GM23248 (cell line): ENCODE measurements around the gene SLC15A4. TPM values are rescaled to one million over a fixed set of nuclear protein-coding genes. Genes with fewer than 3 reads are reported as not detected.
"Not testable (repeated sequence)": the region's sequence is repeated elsewhere in the genome, so short reads cannot be mapped to it uniquely, and the experiment has no call there.

Experiments used
- DNase-seq: peaks from one replicate; pipeline ENCODE4 v3.0.0-alpha.2; 2015
- H2AFZ ChIP-seq: fragments of 200-600 bp; sonication (generic); 2 replicates; pipeline ENCODE4 v1.6.1; 2016; ENCODE audit warnings: antibody characterized with exemption
- H3F3A ChIP-seq: fragments of 200-600 bp; sonication (generic); 2 replicates; pipeline ENCODE4 v1.6.1; 2016; ENCODE audit warnings: mild to moderate bottlenecking, antibody characterized with exemption, mixed run types; ENCODE audit not compliant: insufficient read depth
- H3K27ac ChIP-seq: fragments of 200-600 bp; sonication (generic); 2 replicates; pipeline ENCODE4 v1.5.1; 2016; ENCODE audit warnings: mild to moderate bottlenecking
- H3K27me3 ChIP-seq: fragments of 200-600 bp; sonication (generic); replicated peaks from 2 replicates; pipeline ENCODE4 v1.6.1; 2016; ENCODE audit warnings: mild to moderate bottlenecking; ENCODE audit not compliant: insufficient read depth
- H3K36me3 ChIP-seq: fragments of 200-600 bp; sonication (generic); 2 replicates; pipeline ENCODE4 v1.6.1; 2016; ENCODE audit warnings: low read depth, mild to moderate bottlenecking
- H3K4me1 ChIP-seq: fragments of 200-600 bp; sonication (generic); 2 replicates; pipeline ENCODE4 v1.6.1; 2016; ENCODE audit warnings: mild to moderate bottlenecking; ENCODE audit not compliant: insufficient read depth
- H3K4me2 ChIP-seq: fragments of 200-600 bp; sonication (generic); one replicate; pipeline ENCODE4 v1.6.1; 2016; ENCODE audit warnings: mild to moderate bottlenecking; ENCODE audit not compliant: unreplicated experiment
- H3K4me3 ChIP-seq: fragments of 200-600 bp; sonication (generic); 2 replicates; pipeline ENCODE4 v1.5.1; 2016; ENCODE audit warnings: mild to moderate bottlenecking
- H3K79me2 ChIP-seq: fragments of 200-600 bp; sonication (generic); 2 replicates; pipeline ENCODE4 v1.6.1; 2016; ENCODE audit warnings: mild to moderate bottlenecking; ENCODE audit not compliant: insufficient read depth
- H3K9ac ChIP-seq: fragments of 200-600 bp; sonication (generic); 2 replicates; pipeline ENCODE4 v1.6.1; 2016; ENCODE audit warnings: mild to moderate bottlenecking
- H3K9me2 ChIP-seq: fragments of 200-600 bp; sonication (generic); 2 replicates; pipeline ENCODE4 v1.6.1; 2016; ENCODE audit warnings: mixed run types, mild to moderate bottlenecking, moderate library complexity; ENCODE audit not compliant: insufficient read depth
- H3K9me3 ChIP-seq: fragments of 200-600 bp; sonication (generic); one replicate; pipeline ENCODE4 v1.6.1; 2017; ENCODE audit warnings: low read depth
- H4K20me1 ChIP-seq: fragments of 200-600 bp; sonication (generic); 2 replicates; pipeline ENCODE4 v1.6.0; 2016; ENCODE audit not compliant: insufficient read depth
- EZH2 ChIP-seq: fragments of 200-600 bp; sonication (generic); IDR thresholded peaks from 2 replicates; pipeline ENCODE4 v1.6.1; 2018; ENCODE audit warnings: antibody characterized with exemption, mild to moderate bottlenecking; ENCODE audit not compliant: insufficient read depth, poor library complexity, severe bottlenecking
- EZH2phosphoT487 ChIP-seq: fragments of 200-600 bp; sonication (generic); IDR thresholded peaks from 2 replicates; pipeline ENCODE4 v1.6.1; 2018; ENCODE audit warnings: antibody characterized with exemption, moderate library complexity, mild to moderate bottlenecking, low read depth; ENCODE audit not compliant: insufficient read depth
- WGBS, 2 experiments: methylation state at CpG; one replicate each; pipeline ENCODE4 v1.1.6; 2015 to 2017; ENCODE audit warnings: low lambda C conversion rate in 2 of 2, low coverage in 1 of 2; ENCODE audit errors: missing lambda C conversion rate in 2 of 2; 5-methylcytosine and 5-hydroxymethylcytosine counted together
- in situ Hi-C: fragments of 300-500 bp; cut with MboI; formaldehyde crosslinking; loops from 2 replicates; pipeline ENCODE4 v1.15.0; 2020
- polyA plus RNA-seq: library from polyadenylated mRNA; unstranded; fragments of >200 nt; fragmentation: Nextera tagmentation; extraction: Ambion mirVana; gene quantifications from 2 replicates; pipeline ENCODE4 v1.2.1, GENCODE V29; 2016
- total RNA-seq: library from RNA; depleted of rRNA; stranded (reverse); fragments of >200 nt; shearing (Covaris generic); gene quantifications from 2 replicates; pipeline ENCODE4 v1.2.3, GENCODE V29; 2014

Gene SLC15A4
- total and polyA plus RNA-seq, 2 experiments from 2014 or later = 5.7 to 50.3 TPM

DNA sequence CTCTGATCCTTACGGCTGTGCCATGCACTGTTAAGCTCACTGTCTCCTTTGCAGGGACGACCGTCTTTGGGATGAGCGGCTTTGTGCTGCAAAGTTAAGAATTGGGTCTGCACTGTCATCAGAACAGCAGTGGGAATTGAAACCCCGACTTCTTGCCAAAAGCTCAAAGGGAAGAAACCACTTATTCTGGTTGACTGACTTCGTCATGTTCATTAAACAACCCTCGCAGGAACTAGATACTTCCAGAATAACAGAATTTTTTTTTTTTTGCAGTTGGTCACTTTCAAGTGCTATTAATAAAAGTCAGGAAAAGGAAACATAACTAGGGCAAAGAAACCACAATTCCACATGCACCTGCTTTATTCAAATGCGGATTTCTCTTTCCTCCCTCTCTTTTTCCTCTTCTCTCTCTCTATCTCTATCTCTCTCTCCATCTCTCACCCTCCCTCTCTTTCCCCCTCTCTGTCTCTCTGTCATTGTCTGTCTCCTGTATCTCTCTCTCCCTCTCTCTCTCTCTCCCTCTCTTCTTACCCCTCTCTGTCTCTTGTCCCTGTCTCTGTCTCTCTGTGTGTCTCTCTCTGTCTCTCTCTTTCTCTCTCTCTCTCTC is 17.2 kb upstream of the SLC15A4 start:
- Histone ChIP-seq H3K9me3 (no peaks in the 10 kb centered on the region), H4K20me1 (no peaks in the 10 kb centered on the region), H2AFZ (no peak overlapping the region), H3F3A (no peaks in the 10 kb centered on the region), H3K4me2 (no peak overlapping the region), H3K4me1 (no peaks in the 10 kb centered on the region), H3K27ac (no peak overlapping the region), H3K27me3 (no peaks in the 10 kb centered on the region), H3K9ac (no peak overlapping the region), H3K79me2 (no peaks in the 10 kb centered on the region), H3K4me3 (no peak overlapping the region), H3K9me2 (no peaks in the 10 kb centered on the region), H3K36me3 (no peaks in the 10 kb centered on the region)
- no peak for TF ChIP-seq EZH2
- TF ChIP-seq EZH2phosphoT487 = no peak
- in situ Hi-C loops = no loop called here
- DNase-seq = no peak
- WGBS, 2 experiments = 15 to 25% methylated on average over 8 of the region's 8 CpGs

GRCh38 chr12:128839885-128840284 is 16.1 kb upstream of the SLC15A4 start:
- H3K4me1 ChIP-seq, H3F3A ChIP-seq, H3K4me3 ChIP-seq, H3K79me2 ChIP-seq, in situ Hi-C loops, H3K27me3 ChIP-seq, H3K4me2 ChIP-seq, H3K36me3 ChIP-seq, H3K9me2 ChIP-seq, H3K9me3 ChIP-seq, H2AFZ ChIP-seq, DNase-seq, H3K9ac ChIP-seq, H3K27ac ChIP-seq, H4K20me1 ChIP-seq: not testable (repeated sequence)
- 42 to 51% methylated on average over 12 of the region's 12 CpGs for WGBS, 2 experiments

GRCh38 chr12:128833418-128833817 is 9.7 kb upstream of the SLC15A4 start:
- Histone ChIP-seq H2AFZ (no peak overlapping the region), H3K36me3 (no peaks in the 10 kb centered on the region), H4K20me1 (no peaks in the 10 kb centered on the region), H3K27me3 (no peaks in the 10 kb centered on the region), H3K4me3 (no peak overlapping the region), H3K4me2 (no peak overlapping the region), H3K27ac (no peak overlapping the region), H3K4me1 (no peaks in the 10 kb centered on the region), H3F3A (no peaks in the 10 kb centered on the region), H3K9ac (no peak overlapping the region), H3K79me2 (no peaks in the 10 kb centered on the region), H3K9me2 (no peaks in the 10 kb centered on the region), H3K9me3 (no peaks in the 10 kb centered on the region)
- DNase-seq = no peak
- WGBS, 2 experiments = 80 to 86% methylated on average over 10 of the region's 10 CpGs
- in situ Hi-C loops = no loop called here
- TF ChIP-seq EZH2phosphoT487 = no peak
- no peak for TF ChIP-seq EZH2

- H3K9ac ChIP-seq = no peak overlapping the region
- H3K9me2 ChIP-seq = no peaks in the 10 kb centered on the region
- no peak overlapping the region for H3K27ac ChIP-seq
- no peaks in the 10 kb centered on the region for H3K36me3 ChIP-seq
- no peak overlapping the region for H3K4me3 ChIP-seq
- no peaks in the 10 kb centered on the region for H3K4me1 ChIP-seq
- in situ Hi-C loops = no loop called here
- no peak overlapping the region for H3K4me2 ChIP-seq
- TF ChIP-seq EZH2 (no peak), EZH2phosphoT487 (no peak)
- WGBS, 2 experiments = 78 to 79% methylated on average over 7 of the region's 7 CpGs
- H2AFZ ChIP-seq = no peak overlapping the region
- no peaks in the 10 kb centered on the region for H3K27me3 ChIP-seq
- DNase-seq = no peak
- no peaks in the 10 kb centered on the region for H3F3A ChIP-seq
- no peaks in the 10 kb centered on the region for H3K79me2 ChIP-seq
- H3K9me3 ChIP-seq = no peaks in the 10 kb centered on the region
- H4K20me1 ChIP-seq = no peaks in the 10 kb centered on the region
These were observed 6.7 kb upstream of the SLC15A4 start for GRCh38 chr12:128830505-128830893.

GRCh38 chr12:128829861-128830504 is 6.2 kb upstream of the SLC15A4 start:
- WGBS, 2 experiments = 33 to 37% methylated on average over 8 of the region's 8 CpGs
- H3K79me2 ChIP-seq = no peaks in the 10 kb centered on the region
- no peaks in the 10 kb centered on the region for H3K9me3 ChIP-seq
- H3K27me3 ChIP-seq = no peaks in the 10 kb centered on the region
- no peak for TF ChIP-seq EZH2
- TF ChIP-seq EZH2phosphoT487 = no peak
- in situ Hi-C loops = no loop called here
- no peak overlapping the region for H3K4me3 ChIP-seq
- peaks cover under 1% of the 10 kb centered on the region; the same call in 1 of the 2 replicates for H3K4me1 ChIP-seq
- H4K20me1 ChIP-seq = no peaks in the 10 kb centered on the region
- no peaks in the 10 kb centered on the region for H3K9me2 ChIP-seq
- H3K36me3 ChIP-seq = no peaks in the 10 kb centered on the region
- no peak overlapping the region for H2AFZ ChIP-seq
- no peak overlapping the region for H3K4me2 ChIP-seq
- H3K27ac ChIP-seq = no peak overlapping the region
- H3K9ac ChIP-seq = no peak overlapping the region
- DNase-seq = no peak
- no peaks in the 10 kb centered on the region for H3F3A ChIP-seq
